Mesothelial cell of epicardium (in vitro differentiated cells): ENCODE data around the gene SDR42E2. TPM values are rescaled to one million over a fixed set of nuclear protein-coding genes. Genes with fewer than 3 reads are reported as not detected.
"Not testable (repeated sequence)": the region's sequence is repeated elsewhere in the genome, so short reads cannot be mapped to it uniquely, and the experiment has no call there.

Experiments used
- DNase-seq, 2 experiments: peaks; one replicate each; pipeline ENCODE4 v3.0.0; 2021; ENCODE audit warnings: low spot score in 2 of 2; ENCODE audit not compliant: unreplicated experiment in 2 of 2
- H3K27ac Mint-ChIP-seq: 2 replicates; pipeline ENCODE4 v1.8.0; 2021; ENCODE audit warnings: mixed read lengths
- H3K27me3 Mint-ChIP-seq: 2 replicates; pipeline ENCODE4 v1.8.0; 2021; ENCODE audit warnings: low read depth, mixed read lengths
- H3K36me3 Mint-ChIP-seq: 2 replicates; pipeline ENCODE4 v1.8.0; 2021; ENCODE audit warnings: mixed read lengths
- H3K4me1 Mint-ChIP-seq: 2 replicates; pipeline ENCODE4 v1.8.0; 2021; ENCODE audit warnings: mixed read lengths
- H3K4me3 Mint-ChIP-seq: 2 replicates; pipeline ENCODE4 v1.8.0; 2021; ENCODE audit warnings: mild to moderate bottlenecking, moderate library complexity, mixed read lengths
- H3K9me3 Mint-ChIP-seq: 2 replicates; pipeline ENCODE4 v1.8.0; 2021; ENCODE audit warnings: mixed read lengths
- total RNA-seq: library from RNA; stranded (reverse); gene quantifications from 3 replicates; pipeline ENCODE4 v1.2.1, GENCODE V29; 2021
- TF ChIP-seq, protein P1 (sequence below): fragments of 200-600 bp; sonication (generic); IDR thresholded peaks from one replicate; pipeline ENCODE4 v1.5.0; 2021; ENCODE audit warnings: antibody characterized with exemption; ENCODE audit not compliant: unreplicated experiment

Gene SDR42E2
- total RNA-seq, 1 donor from 2014 or later: 0.09 TPM

DNA sequence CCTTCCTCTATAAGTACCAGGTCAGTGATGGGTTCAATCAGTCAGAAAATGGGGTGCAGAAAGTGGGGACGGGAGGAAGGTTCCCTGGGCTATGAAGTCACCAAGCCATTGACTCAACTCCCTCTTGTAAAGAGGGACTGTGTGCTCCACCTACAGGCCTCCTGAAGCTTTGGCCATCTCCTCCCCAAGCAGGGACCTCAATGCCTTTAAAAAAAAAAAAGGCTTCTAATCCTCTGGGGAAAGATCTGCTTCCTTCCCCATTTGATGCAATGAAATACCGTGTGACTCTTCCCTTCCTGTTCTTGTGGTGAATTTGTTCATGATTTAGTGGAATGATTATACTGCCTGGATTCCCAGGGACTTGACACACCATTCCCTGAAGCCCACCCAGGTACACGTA, 39.2 kb upstream of the SDR42E2 start:
- no peaks in the 10 kb centered on the region for H3K36me3 Mint-ChIP-seq
- H3K4me1 Mint-ChIP-seq: no peaks in the 10 kb centered on the region
- no peak overlapping the region for H3K27ac Mint-ChIP-seq
- TF ChIP-seq, protein P1, sequence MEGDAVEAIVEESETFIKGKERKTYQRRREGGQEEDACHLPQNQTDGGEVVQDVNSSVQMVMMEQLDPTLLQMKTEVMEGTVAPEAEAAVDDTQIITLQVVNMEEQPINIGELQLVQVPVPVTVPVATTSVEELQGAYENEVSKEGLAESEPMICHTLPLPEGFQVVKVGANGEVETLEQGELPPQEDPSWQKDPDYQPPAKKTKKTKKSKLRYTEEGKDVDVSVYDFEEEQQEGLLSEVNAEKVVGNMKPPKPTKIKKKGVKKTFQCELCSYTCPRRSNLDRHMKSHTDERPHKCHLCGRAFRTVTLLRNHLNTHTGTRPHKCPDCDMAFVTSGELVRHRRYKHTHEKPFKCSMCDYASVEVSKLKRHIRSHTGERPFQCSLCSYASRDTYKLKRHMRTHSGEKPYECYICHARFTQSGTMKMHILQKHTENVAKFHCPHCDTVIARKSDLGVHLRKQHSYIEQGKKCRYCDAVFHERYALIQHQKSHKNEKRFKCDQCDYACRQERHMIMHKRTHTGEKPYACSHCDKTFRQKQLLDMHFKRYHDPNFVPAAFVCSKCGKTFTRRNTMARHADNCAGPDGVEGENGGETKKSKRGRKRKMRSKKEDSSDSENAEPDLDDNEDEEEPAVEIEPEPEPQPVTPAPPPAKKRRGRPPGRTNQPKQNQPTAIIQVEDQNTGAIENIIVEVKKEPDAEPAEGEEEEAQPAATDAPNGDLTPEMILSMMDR: no peak
- DNase-seq: no peak
- H3K27me3 Mint-ChIP-seq: peaks cover 29% of the 10 kb centered on the region
- peaks cover 5% of the 10 kb centered on the region for H3K9me3 Mint-ChIP-seq
- no peak overlapping the region for H3K4me3 Mint-ChIP-seq

DNA sequence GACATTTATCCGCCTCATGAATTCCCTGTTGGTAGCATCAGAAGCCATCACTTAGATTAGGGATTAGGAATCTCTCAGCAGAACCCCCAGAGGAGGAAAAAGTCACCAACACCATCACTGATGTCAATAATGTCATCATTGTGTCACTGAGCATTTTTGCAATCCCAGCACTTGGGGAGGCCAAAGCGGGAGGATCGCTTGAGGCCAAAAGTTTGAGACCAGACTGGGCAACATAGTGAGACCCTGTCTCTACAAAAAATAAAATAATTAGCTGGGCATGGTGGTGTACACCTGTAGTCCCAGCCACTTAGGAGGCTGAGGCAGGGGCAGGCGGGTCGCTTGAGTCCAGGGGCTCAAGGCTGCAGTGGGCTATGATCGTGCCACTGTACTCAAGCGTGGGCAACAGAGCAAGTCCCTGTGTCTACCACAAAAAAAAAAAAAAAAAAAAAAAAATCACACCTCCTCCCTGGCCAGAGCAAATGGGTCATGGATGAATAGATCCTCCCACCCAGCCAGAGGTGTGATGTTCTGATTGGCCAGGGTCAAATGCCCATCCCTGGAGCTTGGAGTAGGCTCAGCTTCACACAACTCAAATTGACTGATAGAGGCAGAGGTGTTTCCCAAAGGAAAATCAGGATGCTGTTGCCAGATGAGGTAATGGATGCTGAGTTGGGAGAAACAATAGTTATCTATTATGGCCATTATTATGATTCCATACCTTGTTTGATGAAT, 38.4 kb upstream of the SDR42E2 start:
- peaks cover 11% of the 10 kb centered on the region for H3K9me3 Mint-ChIP-seq
- no peak for DNase-seq
- no peak overlapping the region for H3K4me3 Mint-ChIP-seq
- no peak overlapping the region for H3K27ac Mint-ChIP-seq
- TF ChIP-seq, protein P1: no peak
- H3K36me3 Mint-ChIP-seq: no peaks in the 10 kb centered on the region
- no peaks in the 10 kb centered on the region for H3K4me1 Mint-ChIP-seq
- H3K27me3 Mint-ChIP-seq: peaks cover 30% of the 10 kb centered on the region

DNA sequence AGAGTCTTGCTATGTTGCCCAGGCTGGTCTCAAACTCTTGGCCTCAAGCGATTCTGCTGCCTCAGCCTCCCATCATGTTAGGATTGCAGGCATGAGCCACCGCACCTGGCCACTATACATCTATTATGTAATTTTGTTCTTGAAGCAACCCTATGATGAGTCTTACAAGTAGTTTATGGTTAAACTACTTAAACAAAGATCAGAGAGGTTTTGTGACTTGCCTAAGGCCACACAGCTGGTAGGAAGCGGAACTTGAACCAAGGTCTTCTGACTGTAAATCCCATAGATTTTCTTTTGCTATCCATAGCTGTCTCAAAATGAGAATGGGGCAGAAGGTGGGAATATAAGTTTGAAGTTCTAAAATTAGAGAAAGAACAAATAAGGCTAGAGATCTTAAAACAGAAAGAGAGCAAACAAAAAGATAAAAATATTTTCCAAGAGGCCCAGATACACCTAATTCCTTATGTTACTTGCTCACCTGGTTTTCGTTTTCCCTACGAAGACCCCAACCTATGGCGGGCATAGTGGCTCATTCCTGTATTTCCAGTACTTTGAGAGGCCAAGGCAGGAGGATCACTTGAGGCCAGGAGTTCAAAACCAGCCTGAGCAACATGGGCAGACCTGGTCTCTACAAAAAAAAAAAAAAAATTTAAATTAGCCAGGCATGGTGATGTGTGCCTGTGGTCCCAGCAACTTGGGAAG, 37.6 kb upstream of the SDR42E2 start:
- TF ChIP-seq, protein P1: no peak
- no peaks in the 10 kb centered on the region for H3K36me3 Mint-ChIP-seq
- no peak for DNase-seq

DNA sequence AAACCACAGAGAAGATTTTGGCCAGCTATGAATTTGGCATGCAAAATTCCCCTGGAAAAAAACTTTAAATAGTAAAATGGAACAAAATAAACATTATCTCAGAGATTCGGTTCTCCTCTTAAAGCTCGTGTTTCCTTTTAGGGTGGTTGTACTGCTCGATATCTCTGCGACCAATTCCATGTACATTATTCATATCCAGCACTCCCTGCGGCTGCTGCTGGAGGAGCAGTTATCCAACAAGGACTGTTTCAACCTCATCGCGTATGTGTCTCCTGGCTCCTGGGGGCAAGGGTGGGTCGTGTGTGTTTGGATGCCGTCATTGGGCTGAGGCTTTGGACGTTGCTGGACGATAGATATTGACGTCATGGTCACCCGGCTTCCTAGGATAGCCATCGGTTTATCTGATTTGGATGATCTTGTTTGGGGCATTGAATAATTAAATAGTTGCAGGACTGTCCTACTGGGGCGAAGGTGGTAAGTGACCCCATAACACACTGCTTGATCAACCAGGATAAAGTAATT, 36.2 kb upstream of the SDR42E2 start:
- Mint-ChIP-seq H3K4me3 (no peak overlapping the region), H3K27ac (no peak overlapping the region), H3K36me3 (no peaks in the 10 kb centered on the region), H3K9me3 (peaks cover 11% of the 10 kb centered on the region), H3K27me3 (peaks cover 29% of the 10 kb centered on the region), H3K4me1 (no peaks in the 10 kb centered on the region)
- no peak for DNase-seq
- TF ChIP-seq, protein P1: no peak

More for the DNA sequence above, 37.6 kb upstream of the SDR42E2 start:
- H3K9me3 Mint-ChIP-seq: peaks cover 11% of the 10 kb centered on the region
- H3K4me3 Mint-ChIP-seq: no peak overlapping the region
- no peak overlapping the region for H3K27ac Mint-ChIP-seq
- H3K4me1 Mint-ChIP-seq: no peaks in the 10 kb centered on the region
- H3K27me3 Mint-ChIP-seq: peaks cover 34% of the 10 kb centered on the region

DNA sequence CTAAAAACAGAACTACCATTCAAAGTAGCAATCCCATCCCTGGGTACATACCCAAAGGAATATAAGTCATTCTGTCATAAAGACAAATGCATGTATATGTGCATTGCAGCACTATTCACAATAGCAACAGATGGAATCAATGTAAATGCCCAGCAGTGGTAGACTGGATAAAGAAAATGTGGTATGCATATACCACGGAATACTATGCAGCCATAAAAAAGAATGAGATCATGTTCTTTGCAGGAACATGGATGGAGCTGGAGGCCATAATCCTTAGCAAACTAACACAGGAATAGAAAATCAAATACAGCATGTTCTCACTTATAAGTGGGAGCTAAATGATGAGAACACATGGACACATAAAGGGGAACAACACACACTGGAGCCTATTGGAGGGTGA, 33.8 kb upstream of the SDR42E2 start:
- H3K36me3 Mint-ChIP-seq, H3K27ac Mint-ChIP-seq, H3K4me1 Mint-ChIP-seq, H3K4me3 Mint-ChIP-seq, DNase-seq: not testable (repeated sequence)
- Mint-ChIP-seq H3K9me3 (peaks cover 11% of the 10 kb centered on the region), H3K27me3 (peaks cover 13% of the 10 kb centered on the region)

DNA sequence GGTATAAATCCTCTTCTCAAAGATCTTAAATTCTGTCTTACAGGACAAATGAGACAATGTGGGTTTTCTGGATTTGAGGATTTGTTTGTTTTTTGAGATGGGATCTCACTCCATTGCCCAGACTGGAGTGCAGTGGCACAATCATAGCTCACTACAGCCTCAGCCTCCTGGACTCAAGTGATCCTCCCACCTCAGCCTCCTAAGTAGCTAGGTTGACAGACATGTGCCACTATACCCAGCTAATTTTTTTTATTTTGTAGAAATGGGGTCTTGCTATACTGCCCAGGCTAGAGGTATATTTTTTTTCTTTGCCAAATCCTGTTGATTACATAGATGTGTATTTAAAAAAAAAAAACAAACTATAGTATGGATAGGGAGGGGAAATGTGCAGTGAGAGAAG, 31.8 kb upstream of the SDR42E2 start:
- H3K4me1 Mint-ChIP-seq: no peaks in the 10 kb centered on the region
- H3K27ac Mint-ChIP-seq: no peak overlapping the region
- peaks cover 19% of the 10 kb centered on the region for H3K27me3 Mint-ChIP-seq
- TF ChIP-seq, protein P1: no peak
- no peak for DNase-seq
- H3K36me3 Mint-ChIP-seq: no peaks in the 10 kb centered on the region
- no peak overlapping the region for H3K4me3 Mint-ChIP-seq
- peaks cover 11% of the 10 kb centered on the region for H3K9me3 Mint-ChIP-seq
